Left colon (tissue), 2 donors: ENCODE measurements around the gene MISP3. TPM values are rescaled to one million over a fixed set of nuclear protein-coding genes. Genes with fewer than 3 reads are reported as not detected.

Experiments
- ATAC-seq: fragments of 200-7000 bp; cut with Tn5 transposase; one replicate; pipeline ENCODE4 v1.9.1; 2020; ENCODE audit warnings: mild to moderate bottlenecking, moderate library complexity
- DNase-seq, 2 donors: peaks; one replicate each; pipeline ENCODE4 v3.0.0-alpha.2; 2020
- intact Hi-C, 2 donors: fragments of 100-400 bp; cut with DNase I in 1 of 2; cut with micrococcal nuclease in 1 of 2; formaldehyde crosslinking; loops; one replicate each; pipeline versions ENCODE4 v1.11.2 to v1.14.0; 2022; cut with DNase I, micrococcal nuclease
- total RNA-seq, 2 donors: library from RNA; stranded (reverse); fragmentation: NEBNext Ultra II Directional; extraction: Animal tissue kit (Norgen Biotek cat#: 25700); gene quantifications; one replicate each; pipeline ENCODE4 v1.2.1, GENCODE V29; 2021
- donor health status: DM: no; HTN: no; CAD: no.
- donor health status: DM: yes; HTN: yes; CAD: no.

Gene MISP3
- total RNA-seq, 2 donors from 2014 or later: 32.9 to 40.3 TPM

DNA sequence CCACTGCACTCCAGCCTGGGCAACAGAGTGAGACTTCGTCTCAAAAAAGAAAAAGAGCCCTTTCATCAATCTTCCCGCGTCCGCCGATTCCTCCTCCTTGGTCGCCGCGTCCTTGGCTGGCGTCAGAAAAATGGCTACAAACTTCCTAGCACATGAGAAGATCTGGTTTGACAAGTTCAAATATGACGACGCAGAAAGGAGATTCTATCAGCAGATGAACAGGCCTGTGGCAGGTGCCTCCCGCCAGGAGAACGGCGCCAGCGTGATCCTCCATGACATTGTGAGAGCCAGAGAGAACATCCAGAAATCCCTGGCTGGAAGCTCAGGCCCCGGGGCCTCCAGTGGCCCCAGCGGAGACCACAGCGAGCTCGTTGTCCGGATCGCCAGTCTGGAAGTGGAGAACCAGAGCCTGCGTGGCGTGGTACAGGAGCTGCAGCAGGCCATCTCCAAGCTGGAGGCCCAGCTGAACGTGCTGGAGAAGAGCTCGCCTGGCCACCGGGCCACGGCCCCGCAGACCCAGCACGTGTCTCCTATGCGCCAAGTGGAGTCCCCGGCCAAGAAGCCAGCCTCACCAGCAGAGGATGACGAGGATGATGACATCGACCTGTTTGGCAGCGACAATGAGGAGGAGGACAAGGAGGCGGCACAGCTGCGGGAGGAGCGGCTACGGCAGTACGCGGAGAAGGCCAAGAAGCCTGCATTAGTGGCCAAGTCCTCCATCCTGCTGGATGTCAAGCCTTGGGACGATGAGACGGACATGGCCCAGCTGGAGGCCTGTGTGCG is 2.1 kb upstream of the MISP3 start:
- DNase-seq (peak in 1 of 2 donors; percentile 32), ATAC-seq (no peak)
- intact Hi-C loops: loop anchor here (10.0 kb wide), 2 partner anchors 196 to 476 kb away; partner anchors contain the start of gene NANOS3 (in 1 of the 2)

DNA sequence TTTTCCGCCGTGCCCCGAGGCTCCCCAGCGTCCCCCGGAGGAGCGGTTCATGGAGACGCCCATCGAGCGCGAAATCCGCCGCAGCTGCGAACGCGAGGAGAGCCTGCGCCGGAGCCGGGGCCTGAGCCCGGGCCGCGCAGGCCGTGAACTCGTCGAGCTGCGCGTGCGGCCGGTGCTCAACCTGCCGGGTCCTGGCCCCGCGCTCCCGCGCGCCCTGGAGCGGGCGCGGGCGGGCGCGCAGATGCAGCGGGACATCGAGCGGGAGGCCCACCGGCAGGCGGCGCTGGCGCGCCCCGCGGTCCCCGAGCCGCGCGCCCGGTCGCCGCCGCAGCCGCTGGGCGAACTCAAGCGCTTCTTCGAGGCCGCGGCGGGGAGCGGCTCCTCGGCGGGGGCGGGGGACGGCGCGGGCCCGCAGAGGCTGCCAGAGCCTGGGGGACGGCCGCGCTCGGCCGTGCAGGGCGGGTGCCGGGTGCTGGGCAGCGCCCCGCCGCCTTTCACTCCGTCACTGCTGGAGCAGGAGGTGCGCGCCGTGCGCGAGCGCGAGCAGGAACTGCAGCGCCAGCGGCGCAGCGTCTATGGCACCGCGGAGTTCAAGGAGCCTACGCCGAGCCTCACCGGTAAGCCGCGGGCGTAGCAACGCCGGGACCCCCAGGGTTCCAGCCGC is 807 bp downstream of the MISP3 start:
- intact Hi-C loops: loop anchor here (10.0 kb wide), 2 partner anchors 199 to 479 kb away; partner anchors contain the start of gene NANOS3 (in 1 of the 2)

GRCh38 chr19:14073925-14074838 is 1.6 kb downstream of the MISP3 start:
- ATAC-seq (peak; percentile 59), DNase-seq (peak; percentile 77 to 81)
- intact Hi-C loops: loop anchor here (2.0 to 10.0 kb wide), 3 partner anchors 193 to 479 kb away; partner anchors contain the start of gene NANOS3 (in 1 of the 2)

More for the DNA sequence above, 807 bp downstream of the MISP3 start:
- DNase-seq: peak in 1 of 2 donors; percentile 85
- peak; percentile 28 for ATAC-seq

DNA sequence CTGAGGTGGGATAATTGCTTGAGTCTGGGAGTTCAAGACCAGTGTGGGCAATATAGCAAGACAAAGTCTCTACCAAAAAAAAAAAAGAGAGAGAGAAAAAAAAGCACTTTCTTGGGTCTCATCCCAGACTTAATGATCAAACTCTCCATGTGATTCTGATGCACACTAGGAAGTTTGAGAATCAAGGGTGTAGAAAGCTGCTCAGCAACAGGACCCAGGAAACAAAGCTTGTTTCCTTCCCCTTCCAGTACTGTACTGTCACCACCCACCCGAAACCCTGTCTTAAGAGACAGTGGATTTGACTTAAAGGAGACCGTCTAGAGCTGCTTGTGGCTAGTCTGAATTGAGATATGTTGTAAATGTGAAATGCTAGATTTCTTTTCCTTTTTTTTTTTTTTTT is 5.8 kb downstream of the MISP3 start:
- DNase-seq (no peak), ATAC-seq (no peak)
- intact Hi-C loops: loop anchor here (10.0 kb wide), 2 partner anchors 204 to 484 kb away; partner anchors contain the start of gene NANOS3 (in 1 of the 2)

DNA sequence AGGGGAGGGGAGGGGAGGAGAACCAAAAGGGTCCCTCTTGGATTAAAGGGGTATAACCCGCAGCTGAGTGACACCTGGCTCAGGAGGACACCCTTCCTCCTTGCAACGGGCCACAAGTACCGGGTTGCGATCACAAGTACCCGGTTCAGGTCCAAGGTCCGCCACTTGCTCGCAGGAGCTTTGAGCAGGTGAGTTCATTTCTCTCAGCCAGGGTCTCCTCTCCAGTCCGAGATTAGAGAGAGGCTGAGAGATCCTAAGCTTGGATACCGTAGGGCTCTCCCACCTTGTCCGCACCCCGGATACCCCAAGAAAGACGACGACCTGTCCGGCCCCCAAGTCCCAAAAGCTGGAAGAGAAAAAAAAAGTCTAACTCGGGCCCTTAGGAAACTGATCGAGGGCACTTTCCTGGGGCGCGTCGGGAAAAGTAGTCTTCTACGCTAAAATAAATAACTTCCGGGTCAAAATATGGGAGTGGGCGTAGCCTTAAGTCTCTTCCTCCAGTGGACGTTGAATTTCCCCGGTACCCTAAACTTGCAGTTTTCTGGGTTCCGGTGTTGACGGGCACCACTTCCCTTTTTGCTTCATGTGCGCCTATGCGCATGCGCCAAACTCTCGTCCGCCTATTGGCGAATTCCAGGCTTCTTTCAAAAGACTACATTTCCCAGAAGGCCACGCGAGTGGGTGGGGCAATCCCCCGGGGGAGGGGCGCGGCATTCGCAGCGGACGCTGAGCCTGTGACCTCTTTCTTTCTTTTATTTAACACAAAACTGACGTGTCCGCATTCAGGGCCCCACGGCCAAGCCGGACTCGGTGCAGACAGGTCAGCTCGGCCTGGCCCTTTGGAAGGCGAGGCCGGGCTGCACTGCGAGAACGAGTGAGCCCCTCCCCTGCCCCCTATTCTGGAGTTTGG is 8.6 kb downstream of the MISP3 start:
- intact Hi-C loops: no loop called here
- ATAC-seq (peak; percentile 81), DNase-seq (peak; percentile 99)

DNA sequence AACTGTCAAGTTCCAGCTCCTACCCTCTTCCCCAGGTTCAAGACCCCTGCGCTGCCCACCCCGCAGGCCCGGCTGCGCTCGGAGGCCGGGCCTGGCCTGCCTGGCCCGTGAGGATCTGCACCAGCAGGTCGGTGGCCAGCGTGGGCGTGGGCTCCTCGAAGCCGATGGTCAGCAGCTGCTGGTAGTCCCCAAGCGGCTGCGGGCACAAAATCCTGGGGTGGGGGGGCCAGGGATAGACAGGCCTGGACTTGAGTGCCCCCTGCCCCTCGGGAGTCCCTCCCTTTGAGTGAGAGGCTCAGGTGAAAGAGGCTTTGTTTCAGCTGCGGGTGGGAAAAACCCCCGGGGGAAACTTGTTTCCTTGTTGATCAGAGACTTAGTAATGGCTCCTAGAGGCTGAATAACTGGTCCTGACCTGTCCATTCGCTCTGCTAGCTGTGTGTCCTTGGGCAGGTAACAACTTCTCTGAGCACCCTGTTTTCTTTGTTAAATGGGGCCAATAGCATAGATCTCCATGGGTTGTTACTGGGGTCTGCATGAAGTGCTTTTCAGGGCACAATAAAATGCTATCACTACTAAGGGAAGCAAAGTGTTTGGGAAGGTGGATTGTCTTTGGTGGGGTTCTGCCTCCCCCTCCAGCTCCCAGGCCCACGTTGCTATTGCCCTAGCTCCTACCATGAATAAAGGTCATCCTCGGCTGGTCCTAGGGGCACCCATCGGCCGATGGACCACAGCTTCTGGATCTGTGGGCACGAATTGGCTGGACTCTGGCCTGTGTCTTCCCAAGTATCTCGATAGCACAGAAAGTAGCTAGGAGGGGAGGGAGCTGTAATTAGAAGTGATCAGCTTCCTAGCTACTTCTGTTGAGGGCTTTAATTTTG is 9.4 kb downstream of the MISP3 start:
- intact Hi-C loops: no loop called here
- ATAC-seq (peak; percentile 28), DNase-seq (peak; percentile 70)

- intact Hi-C loops: no loop called here
- ATAC-seq (peak; percentile 20), DNase-seq (no peak)
Observed at GRCh38 chr19:14082675-14082960, 10.0 kb downstream of the MISP3 start.

DNA sequence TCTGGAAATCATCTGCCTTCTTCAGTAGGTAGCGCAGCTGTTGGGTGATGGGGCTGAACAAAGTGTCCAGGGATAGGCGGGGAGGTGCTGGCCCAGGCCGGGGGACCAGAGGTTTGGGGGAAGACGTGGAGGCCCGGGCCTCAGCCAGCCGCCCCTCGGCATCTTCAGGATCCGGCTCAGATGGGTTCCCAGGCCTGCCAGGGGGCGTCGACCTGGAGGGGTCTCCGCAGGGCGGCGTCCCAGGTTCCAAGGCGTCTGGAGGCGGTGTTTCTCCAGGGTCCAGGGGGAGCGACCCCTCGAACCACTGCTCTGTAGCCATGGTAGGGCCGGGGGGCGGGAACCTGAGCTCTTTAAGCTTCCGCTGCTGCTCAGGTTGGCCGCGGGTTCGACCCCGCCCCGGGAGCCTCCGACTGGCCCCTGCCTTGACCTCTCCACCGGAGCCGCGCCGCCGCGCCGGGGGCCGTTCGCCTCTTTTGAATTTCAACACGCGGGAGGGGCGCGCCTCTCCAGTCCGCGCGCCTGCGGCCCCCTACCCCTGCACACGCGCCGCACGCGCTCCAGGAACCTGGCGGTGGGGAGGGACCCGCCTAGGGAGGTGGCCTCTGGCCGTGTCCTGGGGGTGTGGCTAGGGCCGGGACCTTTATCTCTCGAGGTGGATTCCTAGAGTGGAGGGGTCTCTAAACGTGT is 12.9 kb downstream of the MISP3 start, which contains the start of gene C19orf67:
Gene C19orf67 (minus strand): TSS at position 475 of the 687 bp plus-strand sequence. CDS start 156 bp downstream, at position 319.
- peak in 1 of 2 donors; percentile 51 for DNase-seq
- intact Hi-C loops: no loop called here
- ATAC-seq: no peak

DNA sequence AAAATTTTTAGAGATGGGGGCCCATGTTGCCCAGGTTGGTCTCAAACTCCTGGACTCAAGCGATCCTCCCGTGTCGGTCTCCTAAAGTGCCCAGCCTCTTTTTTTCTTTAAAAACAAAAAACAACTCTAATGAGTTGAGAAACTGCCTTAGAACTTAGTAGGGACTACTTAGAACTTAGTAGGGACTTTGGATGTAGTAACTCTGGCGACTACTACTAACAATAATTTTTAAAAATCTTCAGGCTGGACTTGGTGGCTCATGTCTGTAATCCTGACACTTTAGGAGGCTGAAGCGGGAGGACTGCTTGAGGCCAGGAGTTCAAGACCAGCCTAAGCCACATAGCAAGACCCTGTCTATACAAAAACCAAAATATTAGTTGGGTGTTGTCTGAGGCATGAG is 13.5 kb downstream of the MISP3 start:
- DNase-seq: no peak
- intact Hi-C loops: no loop called here
- no peak for ATAC-seq

DNA sequence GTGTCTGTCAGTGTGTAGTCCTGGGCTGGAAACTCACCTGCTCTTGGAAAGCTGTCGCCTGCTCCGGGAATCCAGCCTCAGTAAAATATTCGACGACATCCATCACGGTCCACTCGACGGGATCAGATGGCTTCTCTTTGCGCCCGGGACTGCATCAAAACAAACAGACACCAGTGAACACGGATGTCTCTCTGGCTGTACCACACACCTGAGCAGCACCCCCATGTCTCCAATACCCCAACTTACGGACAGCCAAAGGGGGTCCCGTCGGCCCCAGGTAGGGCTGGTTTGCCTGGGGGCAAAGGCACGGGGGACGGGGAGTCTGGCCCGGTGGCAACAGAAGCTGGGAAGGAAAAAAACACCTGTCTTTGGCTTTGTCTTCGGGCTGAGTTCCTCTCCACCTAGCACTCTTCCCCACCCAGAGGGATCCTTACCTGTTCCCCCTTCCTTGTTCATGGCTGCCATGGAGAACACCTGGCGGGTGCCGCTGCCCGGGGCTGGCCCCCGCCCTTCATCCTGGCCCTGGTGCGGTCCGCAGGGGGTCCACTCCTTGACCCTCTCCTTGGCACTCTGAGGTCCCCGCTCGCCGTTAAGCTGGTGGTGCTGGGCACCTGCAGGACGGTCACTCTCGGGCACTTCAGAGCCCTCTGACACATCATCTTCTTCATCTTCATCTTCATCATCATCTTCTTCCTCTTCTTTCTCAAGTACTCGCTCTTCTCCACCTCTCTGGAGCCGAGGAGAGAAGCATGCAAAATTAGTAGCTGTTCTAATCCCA is 16.2 kb downstream of the MISP3 start:
- ATAC-seq (no peak), DNase-seq (no peak)
- intact Hi-C loops: no loop called here

DNA sequence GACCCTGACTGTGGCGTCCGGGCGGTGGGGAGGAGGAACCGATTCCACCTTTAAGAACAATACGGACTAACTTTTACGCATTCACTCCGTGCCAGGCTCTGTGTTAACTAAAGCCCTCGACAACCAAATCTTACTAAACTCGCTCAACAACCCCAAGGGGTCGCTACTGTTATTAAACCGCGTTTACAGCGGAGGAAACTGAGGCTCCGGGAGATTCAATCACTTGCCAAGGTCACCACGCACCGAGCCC is 16.8 kb downstream of the MISP3 start:
- ATAC-seq (no peak), DNase-seq (no peak)
- intact Hi-C loops: no loop called here

- DNase-seq (peak in 1 of 2 donors; percentile 70), ATAC-seq (peak; percentile 6)
- intact Hi-C loops: no loop called here
Observed at GRCh38 chr19:14089662-14090508, 17.3 kb downstream of the MISP3 start.

DNA sequence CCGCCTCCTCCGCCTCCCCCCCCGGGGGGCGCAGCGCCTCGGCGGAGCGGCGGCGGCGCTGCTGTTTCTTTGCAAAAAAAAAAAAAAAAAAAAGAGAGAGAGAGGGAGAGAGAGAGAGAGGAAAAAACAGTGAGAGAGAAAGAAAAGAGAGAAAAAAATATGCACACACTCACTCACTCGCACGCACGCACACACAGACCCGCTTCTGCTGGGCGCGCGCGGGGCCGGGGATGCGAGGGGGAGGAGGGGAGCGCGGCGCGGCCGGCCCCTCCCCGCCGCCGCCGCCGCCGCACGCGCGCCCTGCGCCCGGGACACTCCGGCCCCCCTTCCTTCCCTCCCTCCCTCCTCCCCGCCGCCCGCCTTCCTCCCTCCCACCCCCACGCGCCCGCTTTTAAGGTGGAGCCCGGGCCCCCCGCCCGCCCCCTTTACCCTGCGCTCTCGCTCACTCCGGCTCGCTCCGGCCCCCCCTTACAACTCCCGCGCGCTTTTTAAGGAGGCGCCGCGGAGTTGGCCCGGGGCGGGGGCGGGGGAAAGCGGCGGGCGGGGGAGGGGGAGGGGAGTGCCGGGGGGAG is 18.0 kb downstream of the MISP3 start, which contains the start of gene SAMD1:
Gene SAMD1 (minus strand): TSS at position 243 of the 572 bp plus-strand sequence.
- ATAC-seq (peak; percentile 58), DNase-seq (peak; percentile 91 to 93)
- intact Hi-C loops: no loop called here

DNA sequence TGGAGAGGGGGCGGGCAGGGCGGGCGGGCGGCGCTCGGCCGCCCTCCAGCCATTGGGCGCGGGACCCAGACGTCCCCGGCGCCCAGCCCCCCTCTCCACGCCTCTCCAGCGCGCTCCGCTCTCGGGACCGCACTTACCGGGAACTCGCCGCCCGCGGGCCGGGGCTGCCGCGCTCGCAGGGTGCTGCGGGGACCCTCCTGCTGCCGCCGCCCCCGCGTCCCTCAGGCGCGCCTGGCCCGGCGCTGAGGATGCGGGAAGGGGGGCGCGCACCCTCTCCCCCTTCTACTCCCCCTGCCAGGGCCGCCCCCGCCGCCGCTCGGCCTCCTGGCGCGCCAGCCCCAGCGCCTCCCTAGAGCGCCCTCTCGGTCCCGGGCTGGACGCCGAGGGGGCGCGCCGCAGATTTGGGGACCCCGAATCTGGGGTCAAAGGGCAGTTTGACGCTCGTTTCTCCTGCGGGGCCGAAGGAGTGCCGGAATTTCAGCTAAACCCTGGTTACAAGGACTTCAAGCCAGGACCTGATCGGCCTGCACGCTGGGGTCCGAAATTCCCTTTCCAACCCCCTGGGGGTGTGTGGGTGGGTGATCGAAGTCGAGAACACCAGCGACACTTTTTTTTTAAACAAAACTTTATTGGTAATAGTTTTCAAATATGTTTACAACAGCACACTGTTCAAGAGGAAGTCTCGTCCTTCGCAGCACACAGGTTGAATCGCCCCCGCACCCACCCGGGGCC is 18.7 kb downstream of the MISP3 start:
- peak; percentile 82 for ATAC-seq
- intact Hi-C loops: no loop called here

More for the DNA sequence above, 18.7 kb downstream of the MISP3 start:
- DNase-seq: peak; percentile 84 to 89
